ENCODE results near the gene C14orf93.

- no peak for TF ChIP-seq EP300 (IDR thresholded peaks at IDR 0.05)
- TF ChIP-seq POLR2A (IDR thresholded peaks at IDR 0.05; ENCODE audit: low read depth) = no peak
- TF ChIP-seq, protein P1, sequence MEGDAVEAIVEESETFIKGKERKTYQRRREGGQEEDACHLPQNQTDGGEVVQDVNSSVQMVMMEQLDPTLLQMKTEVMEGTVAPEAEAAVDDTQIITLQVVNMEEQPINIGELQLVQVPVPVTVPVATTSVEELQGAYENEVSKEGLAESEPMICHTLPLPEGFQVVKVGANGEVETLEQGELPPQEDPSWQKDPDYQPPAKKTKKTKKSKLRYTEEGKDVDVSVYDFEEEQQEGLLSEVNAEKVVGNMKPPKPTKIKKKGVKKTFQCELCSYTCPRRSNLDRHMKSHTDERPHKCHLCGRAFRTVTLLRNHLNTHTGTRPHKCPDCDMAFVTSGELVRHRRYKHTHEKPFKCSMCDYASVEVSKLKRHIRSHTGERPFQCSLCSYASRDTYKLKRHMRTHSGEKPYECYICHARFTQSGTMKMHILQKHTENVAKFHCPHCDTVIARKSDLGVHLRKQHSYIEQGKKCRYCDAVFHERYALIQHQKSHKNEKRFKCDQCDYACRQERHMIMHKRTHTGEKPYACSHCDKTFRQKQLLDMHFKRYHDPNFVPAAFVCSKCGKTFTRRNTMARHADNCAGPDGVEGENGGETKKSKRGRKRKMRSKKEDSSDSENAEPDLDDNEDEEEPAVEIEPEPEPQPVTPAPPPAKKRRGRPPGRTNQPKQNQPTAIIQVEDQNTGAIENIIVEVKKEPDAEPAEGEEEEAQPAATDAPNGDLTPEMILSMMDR (IDR thresholded peaks at IDR 0.05) = no peak
Measured at GRCh38 chr14:23013054-23013748, 3.3 kb upstream of the C14orf93 start.

Measured in esophagus muscularis mucosa (tissue), 4 donors.